ENCODE results near the gene NAA80. TPM values are rescaled to one million over a fixed set of nuclear protein-coding genes. Genes with fewer than 3 reads are reported as not detected.

NAA80 gene
- total RNA-seq, 1 donor from 2014 or later = 10.1 TPM

DNA sequence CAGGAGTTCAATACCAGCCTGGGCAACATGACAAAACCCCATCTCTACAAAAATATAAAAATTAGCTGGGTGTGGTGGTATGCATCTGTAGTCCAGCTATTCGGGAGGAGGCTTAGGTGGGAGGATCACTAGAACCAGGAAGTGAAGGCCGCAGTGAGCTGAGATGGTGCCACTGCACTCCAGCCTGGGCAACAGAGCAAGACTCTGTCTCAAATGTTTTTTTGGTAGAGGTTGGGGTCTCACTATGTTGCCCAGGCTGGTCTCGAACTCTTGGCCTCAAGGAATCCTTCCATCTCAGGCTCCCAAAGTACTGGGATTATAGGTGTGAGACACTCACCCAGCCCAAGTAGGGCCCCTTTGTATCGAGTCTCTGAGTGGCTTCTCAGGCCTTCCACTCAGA lies 5.1 kb downstream of the NAA80 start:
- Mint-ChIP-seq H3K36me3 (peaks cover 1% of the 10 kb centered on the region), H3K4me1 (peaks cover 19% of the 10 kb centered on the region), H3K4me3 (no peak overlapping the region), H3K9me3 (no peaks in the 10 kb centered on the region), H3K27me3 (ENCODE audit: insufficient read depth, low read depth) (peaks cover 10% of the 10 kb centered on the region), H3K27ac (no peak overlapping the region)
- Histone ChIP-seq H3K4me3 (no peak overlapping the region), H2AFZ (replicated peaks) (no peak overlapping the region), H3K79me2 (ENCODE audit: low read depth) (peaks cover 12% of the 10 kb centered on the region), H3K4me1 (peaks cover 18% of the 10 kb centered on the region), H4K20me1 (ENCODE audit: low read depth) (peaks cover 6% of the 10 kb centered on the region), H3F3A (ENCODE audit: low read depth) (no peaks in the 10 kb centered on the region), H3K36me3 (no peaks in the 10 kb centered on the region), H3K27ac (no peak overlapping the region), H3K9me3 (ENCODE audit: low read depth) (no peaks in the 10 kb centered on the region), H3K9ac (no peak overlapping the region), H3K27me3 (no peaks in the 10 kb centered on the region), H3K4me2 (no peak overlapping the region)
- TF ChIP-seq CTCF (IDR thresholded peaks at IDR 0.05) (no peak), EZH2phosphoT487 (IDR thresholded peaks at IDR 0.05) (no peak), EZH2 (IDR thresholded peaks at IDR 0.05) (no peak)
- DNase-seq (ENCODE audit: low spot score) = no peak

- no peak overlapping the region for H3K9ac ChIP-seq
Measured at GRCh38 chr3:50293079-50293801, 6.0 kb downstream of the NAA80 start.

DNA sequence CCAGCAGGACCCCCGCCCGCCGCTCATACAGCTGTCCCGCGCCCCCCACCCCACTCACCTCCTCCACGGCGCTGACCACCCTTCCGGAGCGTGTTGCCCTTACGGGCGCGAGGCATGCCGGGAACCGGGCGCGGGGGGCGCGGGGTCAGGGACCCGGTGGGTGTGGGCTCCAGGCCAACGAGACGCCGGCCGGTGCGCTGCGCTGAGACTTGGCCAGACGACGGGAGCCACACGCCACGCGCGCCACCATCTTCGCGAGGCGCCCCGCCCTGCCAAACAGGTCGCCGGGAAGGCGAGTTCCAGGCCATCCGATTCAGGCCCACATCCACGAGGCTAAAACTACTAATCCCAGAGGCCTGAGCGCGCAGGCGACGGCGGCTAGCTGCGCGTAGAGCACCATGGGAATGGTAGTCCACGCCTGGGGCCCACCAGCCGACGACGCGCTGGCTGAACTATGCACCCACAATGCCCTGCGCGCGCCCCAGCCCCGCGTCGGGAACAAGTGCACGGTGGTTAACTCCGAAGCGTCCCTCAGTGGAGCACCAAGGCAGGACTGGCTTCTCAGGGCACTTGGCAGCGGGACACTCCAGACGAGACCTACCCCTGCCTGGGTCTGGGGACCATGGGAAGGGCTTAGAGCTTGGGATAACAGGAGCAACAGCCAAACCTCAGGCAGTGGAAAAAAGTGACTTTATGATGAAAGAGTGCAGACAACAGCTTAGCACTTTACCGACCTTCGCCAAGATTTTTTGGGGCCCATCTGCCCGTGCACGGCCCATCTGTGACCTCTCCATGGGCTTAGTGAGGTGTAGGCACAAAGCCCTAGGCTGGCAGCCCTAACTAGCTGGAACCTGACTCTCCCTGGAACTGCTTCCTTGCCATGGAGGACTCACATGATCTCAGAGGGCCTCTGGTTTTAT lies 6.8 kb downstream of the NAA80 start, which contains the start of gene IFRD2:
IFRD2 (minus strand) TSS at position 271 of the 920 bp plus-strand sequence; CDS start at position 116, 155 bp downstream.
- Histone ChIP-seq H3K79me2 (ENCODE audit: low read depth) (peaks cover 12% of the 10 kb centered on the region), H3K4me2 (peak within 1 kb of the TSS; percentile 99), H3K27ac (no peak within 1 kb of the TSS), H4K20me1 (ENCODE audit: low read depth) (no peaks in the 10 kb centered on the region), H3K4me3 (peak within 1 kb of the TSS; percentile 77), H3K9me3 (ENCODE audit: low read depth) (no peaks in the 10 kb centered on the region), H3K9ac (peak within 1 kb of the TSS; percentile 58), H3K27me3 (no peaks in the 10 kb centered on the region), H3F3A (ENCODE audit: low read depth) (no peaks in the 10 kb centered on the region), H3K36me3 (no peaks in the 10 kb centered on the region), H3K4me1 (peaks cover 13% of the 10 kb centered on the region), H2AFZ (replicated peaks) (peak within 1 kb of the TSS; percentile 26)
- Mint-ChIP-seq H3K27ac (peak within 1 kb of the TSS; percentile 92), H3K36me3 (peaks cover 3% of the 10 kb centered on the region), H3K4me1 (peaks cover 13% of the 10 kb centered on the region), H3K27me3 (ENCODE audit: insufficient read depth, low read depth) (peaks cover 12% of the 10 kb centered on the region), H3K4me3 (peak within 1 kb of the TSS; percentile 87), H3K9me3 (no peaks in the 10 kb centered on the region)
- TF ChIP-seq EZH2phosphoT487 (IDR thresholded peaks at IDR 0.05) = no peak
- no peak for TF ChIP-seq CTCF (IDR thresholded peaks at IDR 0.05)
- no peak for TF ChIP-seq EZH2 (IDR thresholded peaks at IDR 0.05)
- peak; percentile 99 for DNase-seq (ENCODE audit: low spot score)

More at GRCh38 chr3:50293079-50293801, 6.0 kb downstream of the NAA80 start:
- no peak overlapping the region for H2AFZ ChIP-seq (replicated peaks)
- no peaks in the 10 kb centered on the region for H3F3A ChIP-seq (ENCODE audit: low read depth)
- Mint-ChIP-seq H3K27ac (peak overlapping the region; percentile 92), H3K4me3 (peak overlapping the region; percentile 87), H3K36me3 (peaks cover 1% of the 10 kb centered on the region), H3K27me3 (ENCODE audit: insufficient read depth, low read depth) (peaks cover 12% of the 10 kb centered on the region), H3K9me3 (no peaks in the 10 kb centered on the region), H3K4me1 (peaks cover 16% of the 10 kb centered on the region)
- H3K4me2 ChIP-seq = peak overlapping the region; percentile 74
- peaks cover under 1% of the 10 kb centered on the region for H4K20me1 ChIP-seq (ENCODE audit: low read depth)
- H3K4me1 ChIP-seq = peaks cover 13% of the 10 kb centered on the region
- H3K79me2 ChIP-seq (ENCODE audit: low read depth) = peaks cover 12% of the 10 kb centered on the region
- DNase-seq (ENCODE audit: low spot score) = peak; percentile 1
- H3K27ac ChIP-seq = no peak overlapping the region
- H3K4me3 ChIP-seq = peak overlapping the region; percentile 77
- no peaks in the 10 kb centered on the region for H3K27me3 ChIP-seq
- H3K36me3 ChIP-seq = no peaks in the 10 kb centered on the region
- H3K9me3 ChIP-seq (ENCODE audit: low read depth) = no peaks in the 10 kb centered on the region
- TF ChIP-seq CTCF (IDR thresholded peaks at IDR 0.05) (no peak), EZH2 (IDR thresholded peaks at IDR 0.05) (no peak), EZH2phosphoT487 (IDR thresholded peaks at IDR 0.05) (no peak)
